NT2/D1 (cell line): ENCODE results near the gene PRKRIP1.
"Not testable (repeated sequence)": the region's sequence is repeated elsewhere in the genome, so short reads cannot be mapped to it uniquely, and the experiment has no call there.

Experiments
- SUZ12 ChIP-seq: IDR thresholded peaks from 2 replicates; pipeline ENCODE4 v1.6.1; 2011; ENCODE audit not compliant: insufficient read length, insufficient read depth; ENCODE audit errors: extremely low read depth
- YY1 ChIP-seq: IDR thresholded peaks from 2 replicates; pipeline ENCODE4 v1.6.1; 2011; ENCODE audit not compliant: insufficient read length, insufficient read depth
- ZNF274 ChIP-seq: IDR thresholded peaks from 2 replicates; pipeline ENCODE4 v1.6.1; 2011; ENCODE audit warnings: mild to moderate bottlenecking, low read depth, low read length

DNA sequence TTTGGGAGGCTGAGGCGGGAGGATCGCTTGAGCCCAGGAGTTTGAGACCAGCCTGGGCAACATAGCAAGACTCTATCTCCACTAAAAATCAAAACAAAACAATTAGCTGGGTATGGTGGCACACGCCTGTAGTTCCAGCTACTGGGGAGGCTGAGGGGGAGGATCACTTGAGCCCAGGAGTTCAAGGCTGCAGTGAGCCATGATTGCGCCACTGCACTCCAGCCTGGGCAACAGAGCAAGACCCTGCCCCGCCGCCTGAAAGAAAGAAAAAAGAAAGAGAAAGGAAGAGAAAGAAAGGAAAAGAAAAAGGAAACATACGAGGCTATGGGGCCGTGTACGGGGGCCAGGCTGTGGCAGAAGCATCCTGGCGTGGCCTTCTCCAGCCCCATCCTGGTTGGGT lies 58.8 kb downstream of the PRKRIP1 start:
- not testable (repeated sequence) for TF ChIP-seq ZNF274, YY1, SUZ12
